ENCODE data around the gene ACYP1. TPM values are rescaled to one million over a fixed set of nuclear protein-coding genes. Genes with fewer than 3 reads are reported as not detected.

ACYP1 gene
- total RNA-seq, 1 experiment from 2014 or later = 11.7 TPM

DNA sequence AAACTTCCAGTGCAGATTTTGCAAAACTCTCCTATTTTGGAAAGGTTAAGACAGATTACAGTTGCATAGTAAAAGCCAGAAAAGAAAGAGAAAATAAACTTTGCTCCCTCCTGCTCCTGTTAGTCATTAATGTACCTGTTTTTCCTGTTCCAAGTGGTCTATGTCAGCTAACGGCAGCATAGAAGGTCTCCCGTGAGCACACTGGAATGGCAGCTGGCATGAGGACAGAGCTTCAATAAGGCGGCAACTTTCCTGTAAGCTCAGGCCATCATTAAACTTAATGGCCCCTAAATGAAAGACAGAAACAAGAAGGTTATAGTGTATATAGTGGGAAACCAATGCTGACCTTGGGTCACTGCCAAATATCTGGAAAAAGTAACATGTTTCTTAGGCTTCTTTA lies 45.1 kb downstream of the ACYP1 start:
- Mint-ChIP-seq H3K27me3 (ENCODE audit: insufficient read depth, unreplicated experiment) (no peaks in the 10 kb centered on the region), H3K36me3 (ENCODE audit: insufficient read depth, unreplicated experiment) (peaks cover 68% of the 10 kb centered on the region), H3K27ac (ENCODE audit: low read depth, unreplicated experiment) (no peak overlapping the region), H3K4me3 (ENCODE audit: unreplicated experiment) (no peak overlapping the region), H3K4me1 (ENCODE audit: insufficient read depth, unreplicated experiment) (no peaks in the 10 kb centered on the region), H3K9me3 (ENCODE audit: unreplicated experiment) (no peaks in the 10 kb centered on the region)
- no peak for DNase-seq (ENCODE audit: unreplicated experiment)
- intact Hi-C loops (cut with micrococcal nuclease) = no loop called here
- TF ChIP-seq, protein P1, sequence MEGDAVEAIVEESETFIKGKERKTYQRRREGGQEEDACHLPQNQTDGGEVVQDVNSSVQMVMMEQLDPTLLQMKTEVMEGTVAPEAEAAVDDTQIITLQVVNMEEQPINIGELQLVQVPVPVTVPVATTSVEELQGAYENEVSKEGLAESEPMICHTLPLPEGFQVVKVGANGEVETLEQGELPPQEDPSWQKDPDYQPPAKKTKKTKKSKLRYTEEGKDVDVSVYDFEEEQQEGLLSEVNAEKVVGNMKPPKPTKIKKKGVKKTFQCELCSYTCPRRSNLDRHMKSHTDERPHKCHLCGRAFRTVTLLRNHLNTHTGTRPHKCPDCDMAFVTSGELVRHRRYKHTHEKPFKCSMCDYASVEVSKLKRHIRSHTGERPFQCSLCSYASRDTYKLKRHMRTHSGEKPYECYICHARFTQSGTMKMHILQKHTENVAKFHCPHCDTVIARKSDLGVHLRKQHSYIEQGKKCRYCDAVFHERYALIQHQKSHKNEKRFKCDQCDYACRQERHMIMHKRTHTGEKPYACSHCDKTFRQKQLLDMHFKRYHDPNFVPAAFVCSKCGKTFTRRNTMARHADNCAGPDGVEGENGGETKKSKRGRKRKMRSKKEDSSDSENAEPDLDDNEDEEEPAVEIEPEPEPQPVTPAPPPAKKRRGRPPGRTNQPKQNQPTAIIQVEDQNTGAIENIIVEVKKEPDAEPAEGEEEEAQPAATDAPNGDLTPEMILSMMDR (IDR thresholded peaks at IDR 0.05; ENCODE audit: unreplicated experiment) = no peak
- POLR2A ChIA-PET = no interaction called here
- BruUV-seq (replicated peaks) = no TSS peak
- CTCF ChIA-PET = interaction anchor here (0.6 kb wide), 3 partner anchors 70 to 129 kb away, joined by 3 read pairs; no protein-coding TSS in a partner anchor

DNA sequence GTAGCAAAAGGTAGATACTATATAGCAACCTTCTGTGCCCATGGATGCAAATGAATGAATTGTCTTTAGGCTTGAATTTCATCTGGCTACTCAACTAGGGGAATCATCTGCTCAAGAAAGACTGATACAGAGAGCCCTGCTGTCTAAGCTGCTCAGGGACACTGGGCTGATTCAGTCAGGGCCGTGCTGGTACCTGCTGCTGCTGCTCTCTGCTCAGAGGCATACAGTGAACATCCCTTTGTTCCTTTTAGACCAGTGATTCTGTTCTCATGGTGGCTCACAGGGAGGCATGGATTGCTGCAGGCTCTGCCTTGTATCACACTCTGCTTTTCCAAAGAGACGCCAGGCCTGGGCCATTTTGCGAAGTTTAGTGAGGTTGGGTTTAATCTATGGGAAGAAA lies 47.0 kb downstream of the ACYP1 start:
- ChIA-PET POLR2A (interaction anchor here (0.9 to 1.3 kb wide), 2 partner anchors 13 to 15 kb away, joined by 4 to 5 read pairs; partner anchors contain the start of gene EIF2B2), CTCF (no interaction called here)
- no peaks in the 10 kb centered on the region for H3K4me1 Mint-ChIP-seq (ENCODE audit: insufficient read depth, unreplicated experiment)
- no peak overlapping the region for H3K27ac Mint-ChIP-seq (ENCODE audit: low read depth, unreplicated experiment)
- DNase-seq (ENCODE audit: unreplicated experiment) = no peak
- H3K9me3 Mint-ChIP-seq (ENCODE audit: unreplicated experiment) = no peaks in the 10 kb centered on the region
- H3K4me3 Mint-ChIP-seq (ENCODE audit: unreplicated experiment) = no peak overlapping the region
- TF ChIP-seq, protein P1 (IDR thresholded peaks at IDR 0.05; ENCODE audit: unreplicated experiment) = no peak
- no peaks in the 10 kb centered on the region for H3K27me3 Mint-ChIP-seq (ENCODE audit: insufficient read depth, unreplicated experiment)
- intact Hi-C loops (cut with micrococcal nuclease) = no loop called here
- no TSS peak for BruUV-seq (replicated peaks)
- H3K36me3 Mint-ChIP-seq (ENCODE audit: insufficient read depth, unreplicated experiment) = peaks cover 77% of the 10 kb centered on the region

DNA sequence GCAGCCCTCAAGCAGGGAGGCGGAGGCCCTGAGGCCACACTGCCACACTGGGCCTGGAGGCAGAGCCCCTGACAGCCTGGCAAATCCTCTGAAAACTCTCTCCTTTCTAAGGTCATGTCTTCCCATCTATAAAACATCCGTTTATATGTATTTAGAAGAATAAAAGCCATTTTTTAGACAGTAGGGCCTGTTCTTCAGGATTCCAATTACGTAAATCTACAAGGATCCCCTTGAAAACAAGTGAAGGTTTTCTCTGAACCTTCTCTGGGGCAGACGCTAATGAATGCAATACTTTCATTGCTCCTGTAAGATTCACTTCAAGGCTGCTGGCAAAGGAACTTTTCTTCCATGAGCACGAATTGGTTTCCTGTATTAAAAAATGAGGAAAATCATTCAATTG lies 48.3 kb downstream of the ACYP1 start:
- H3K4me1 Mint-ChIP-seq (ENCODE audit: insufficient read depth, unreplicated experiment) = no peaks in the 10 kb centered on the region
- TF ChIP-seq, protein P1 (IDR thresholded peaks at IDR 0.05; ENCODE audit: unreplicated experiment) = no peak
- no peak for DNase-seq (ENCODE audit: unreplicated experiment)
- no peak overlapping the region for H3K4me3 Mint-ChIP-seq (ENCODE audit: unreplicated experiment)
- BruUV-seq (replicated peaks) = no TSS peak
- H3K36me3 Mint-ChIP-seq (ENCODE audit: insufficient read depth, unreplicated experiment) = peaks cover 73% of the 10 kb centered on the region
- H3K9me3 Mint-ChIP-seq (ENCODE audit: unreplicated experiment) = no peaks in the 10 kb centered on the region
- POLR2A ChIA-PET = interaction anchor here (0.6 to 1.9 kb wide), 2 partner anchors 10 to 75 kb away, joined by 3 to 6 read pairs; no protein-coding TSS in a partner anchor
- intact Hi-C loops (cut with micrococcal nuclease) = no loop called here
- H3K27me3 Mint-ChIP-seq (ENCODE audit: insufficient read depth, unreplicated experiment) = no peaks in the 10 kb centered on the region
- H3K27ac Mint-ChIP-seq (ENCODE audit: low read depth, unreplicated experiment) = no peak overlapping the region
- CTCF ChIA-PET = interaction anchor here (2.5 kb wide), 1 partner anchor 73 kb away, joined by 11 read pairs; no protein-coding TSS in a partner anchor

DNA sequence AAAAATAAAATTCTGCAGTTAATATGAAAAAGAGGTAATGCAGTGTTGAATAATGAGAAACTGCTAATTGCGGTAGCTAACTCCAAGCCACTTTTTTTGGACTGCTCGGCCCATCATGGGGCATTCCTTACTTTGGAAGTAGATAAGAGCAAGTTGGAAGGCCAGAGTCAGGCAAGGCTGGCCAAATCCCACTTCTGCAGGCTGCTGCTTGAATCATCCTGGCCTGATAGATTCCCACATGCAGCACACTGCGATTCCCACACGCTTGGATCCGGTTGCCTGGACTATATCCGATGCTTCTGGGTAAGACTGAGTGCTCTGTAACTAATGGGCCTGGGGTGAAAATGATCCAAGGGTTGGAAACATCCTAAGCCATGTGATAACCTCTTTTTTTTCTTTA lies 50.5 kb downstream of the ACYP1 start:
- no peaks in the 10 kb centered on the region for H3K27me3 Mint-ChIP-seq (ENCODE audit: insufficient read depth, unreplicated experiment)
- peak overlapping the region; percentile 44 for H3K27ac Mint-ChIP-seq (ENCODE audit: low read depth, unreplicated experiment)
- BruUV-seq (replicated peaks) = no TSS peak
- POLR2A ChIA-PET = interaction anchor here (0.9 to 1.9 kb wide), 4 partner anchors 7 to 50 kb away, joined by 3 to 6 read pairs (median 4); partner anchors contain the start of genes ACYP1 and EIF2B2
- intact Hi-C loops (cut with micrococcal nuclease) = no loop called here
- CTCF ChIA-PET = interaction anchor here (0.6 to 0.9 kb wide), 4 partner anchors 9 to 72 kb away, joined by 3 to 5 read pairs (median 3); no protein-coding TSS in a partner anchor
- H3K9me3 Mint-ChIP-seq (ENCODE audit: unreplicated experiment) = no peaks in the 10 kb centered on the region
- H3K4me1 Mint-ChIP-seq (ENCODE audit: insufficient read depth, unreplicated experiment) = no peaks in the 10 kb centered on the region
- TF ChIP-seq, protein P1 (IDR thresholded peaks at IDR 0.05; ENCODE audit: unreplicated experiment) = no peak
- H3K4me3 Mint-ChIP-seq (ENCODE audit: unreplicated experiment) = no peak overlapping the region
- no peak for DNase-seq (ENCODE audit: unreplicated experiment)
- H3K36me3 Mint-ChIP-seq (ENCODE audit: insufficient read depth, unreplicated experiment) = peaks cover 79% of the 10 kb centered on the region

Measured in MCF 10A (cell line).